ENCODE measurements around the gene AUTS2. TPM values are rescaled to one million over a fixed set of nuclear protein-coding genes. Genes with fewer than 3 reads are reported as not detected.

AUTS2 gene
- total and polyA plus RNA-seq, 4 donors = 4.9 to 24.4 (median 7.0) TPM

- H3K4me3 ChIP-seq (ENCODE audit: low read depth in 1 of 3, low read length in 3 of 3) = no peak overlapping the region
- H3K27me3 ChIP-seq (ENCODE audit: control insufficient read depth in 4 of 4, insufficient read depth in 4 of 4, low read length in 3 of 4) = no peaks in the 10 kb centered on the region
- H3K36me3 ChIP-seq (ENCODE audit: control insufficient read depth in 4 of 4, insufficient read depth in 3 of 4, low read depth in 1 of 4, low read length in 3 of 4) = peaks cover 0 to 5% (median 3%) of the 10 kb centered on the region in 4 donors
- no peaks in the 10 kb centered on the region for H3K9me3 ChIP-seq (ENCODE audit: control insufficient read depth in 4 of 4, low read length in 3 of 4)
- no peak overlapping the region for H3K9ac ChIP-seq (ENCODE audit: low read depth in 1 of 2, low read length in 2 of 2)
- no peak for TF ChIP-seq GABPA (IDR thresholded peaks at IDR 0.05 in 1 of 2, conservative IDR thresholded peaks at IDR 0.05 in 1 of 2)
- no peak for TF ChIP-seq FOXA2 (IDR thresholded peaks at IDR 0.05)
- no peak for TF ChIP-seq SP1 (IDR thresholded peaks at IDR 0.05)
- TF ChIP-seq CTCF (IDR thresholded peaks at IDR 0.05; ENCODE audit: low read depth, low read length, missing input control) = no peak
- no peak for TF ChIP-seq RXRA (IDR thresholded peaks at IDR 0.05)
- no peak for TF ChIP-seq TAF1 (conservative IDR thresholded peaks at IDR 0.05)
- TF ChIP-seq REST (IDR thresholded peaks at IDR 0.05) = no peak
- no peak for TF ChIP-seq NR2F2 (IDR thresholded peaks at IDR 0.05)
- WGBS = 91% methylated on average over 6 of the region's 6 CpGs
- H3K27ac ChIP-seq (ENCODE audit: low read depth in 1 of 2, low read length in 2 of 2) = no peak overlapping the region
- DNase-seq (ENCODE audit: low spot score) = no peak
- peaks cover 0 to 17% (median 10%) of the 10 kb centered on the region in 4 donors for H3K4me1 ChIP-seq (ENCODE audit: control insufficient read depth in 4 of 4, insufficient read depth in 4 of 4, low read length in 3 of 4)
These were observed 1109.6 kb downstream of the AUTS2 start for GRCh38 chr7:70707823-70708243.

GRCh38 chr7:70710011-70710480 is 1111.8 kb downstream of the AUTS2 start:
- Histone ChIP-seq H3K27ac (ENCODE audit: low read depth in 1 of 2, low read length in 2 of 2) (no peak overlapping the region), H3K36me3 (ENCODE audit: control insufficient read depth in 4 of 4, insufficient read depth in 3 of 4, low read depth in 1 of 4, low read length in 3 of 4) (peaks cover 0 to 5% (median 0%) of the 10 kb centered on the region in 4 donors), H3K9ac (ENCODE audit: low read depth in 1 of 2, low read length in 2 of 2) (no peak overlapping the region), H3K4me3 (ENCODE audit: low read depth in 1 of 3, low read length in 3 of 3) (no peak overlapping the region), H3K4me1 (ENCODE audit: control insufficient read depth in 4 of 4, insufficient read depth in 4 of 4, low read length in 3 of 4) (peaks cover 0 to 21% (median 13%) of the 10 kb centered on the region in 4 donors), H3K9me3 (ENCODE audit: control insufficient read depth in 4 of 4, low read length in 3 of 4) (peaks cover 0 to 2% (median 0%) of the 10 kb centered on the region in 4 donors), H3K27me3 (ENCODE audit: control insufficient read depth in 4 of 4, insufficient read depth in 4 of 4, low read length in 3 of 4) (no peaks in the 10 kb centered on the region)
- WGBS = 74% methylated on average over 4 of the region's 4 CpGs
- no peak for TF ChIP-seq ZBTB33 (IDR thresholded peaks at IDR 0.05)
- no peak for TF ChIP-seq MAX (IDR thresholded peaks at IDR 0.05)
- TF ChIP-seq TAF1 (conservative IDR thresholded peaks at IDR 0.05) = no peak
- TF ChIP-seq SP1 (IDR thresholded peaks at IDR 0.05) = no peak
- no peak for TF ChIP-seq ATF3 (IDR thresholded peaks at IDR 0.05)
- TF ChIP-seq HNF4G (IDR thresholded peaks at IDR 0.05) = no peak
- no peak for TF ChIP-seq EGR1 (IDR thresholded peaks at IDR 0.05; ENCODE audit: low read depth in 2 of 2)
- TF ChIP-seq JUND (IDR thresholded peaks at IDR 0.05) = no peak
- TF ChIP-seq HNF4A (conservative IDR thresholded peaks at IDR 0.05) = no peak
- no peak for TF ChIP-seq FOXA1 (IDR thresholded peaks at IDR 0.05)
- no peak for TF ChIP-seq REST (IDR thresholded peaks at IDR 0.05)
- TF ChIP-seq GABPA (IDR thresholded peaks at IDR 0.05 in 1 of 2, conservative IDR thresholded peaks at IDR 0.05 in 1 of 2) = no peak
- no peak for TF ChIP-seq CTCF (IDR thresholded peaks at IDR 0.05; ENCODE audit: low read depth, low read length, missing input control)
- TF ChIP-seq RAD21 (IDR thresholded peaks at IDR 0.05) = no peak
- TF ChIP-seq NR2F2 (IDR thresholded peaks at IDR 0.05) = no peak
- no peak for TF ChIP-seq FOXA2 (IDR thresholded peaks at IDR 0.05)
- TF ChIP-seq RXRA (IDR thresholded peaks at IDR 0.05) = no peak
- no peak for DNase-seq (ENCODE audit: low spot score)
